BJ (cell line): Measurements from ENCODE around the gene PGM3. TPM values are rescaled to one million over a fixed set of nuclear protein-coding genes. Genes with fewer than 3 reads are reported as not detected.
A peak's percentile ranks its signal among the peaks of the same experiment; 100 is the strongest.

Experiments used
- CTCF ChIA-PET: fragments of 350-600 bp; formaldehyde crosslinking; extraction: SDS; loops from one replicate; lab custom pipeline; 2021; ENCODE audit warnings: antibody characterized with exemption, inconsistent platforms; lab: Yijun Ruan, JAX
- POLR2A ChIA-PET: fragments of 300-600 bp; sonication (Branson Sonifier 250); formaldehyde crosslinking; extraction: SDS; loops from one replicate; lab custom pipeline; 2021; ENCODE audit warnings: antibody characterized with exemption; lab: Charles Lee
- DNase-seq: peaks from one replicate; pipeline ENCODE4 v3.0.0-alpha.2; 2011; ENCODE audit warnings: low read depth
- H3K27me3 ChIP-seq: 2 replicates; pipeline ENCODE4 v1.6.0; 2011; ENCODE audit warnings: low read length; ENCODE audit not compliant: control insufficient read depth, insufficient read depth
- H3K36me3 ChIP-seq: 2 replicates; pipeline ENCODE4 v1.5.1; 2011; ENCODE audit warnings: low read length; ENCODE audit not compliant: control insufficient read depth, insufficient read depth
- H3K4me3 ChIP-seq: 2 replicates; pipeline ENCODE4 v1.5.1; 2011; ENCODE audit warnings: low read depth, mild to moderate bottlenecking, control low read depth, low read length
- CTCF ChIP-seq: IDR thresholded peaks from 2 replicates; pipeline ENCODE4 v1.5.1; 2011; ENCODE audit warnings: low read depth, mild to moderate bottlenecking, control low read depth, inconsistent platforms, low read length, moderate library complexity; ENCODE audit not compliant: insufficient read depth
- polyA plus RNA-seq: library from polyadenylated mRNA; depleted of rRNA; stranded (reverse); fragments of >200 nt; gene quantifications from 2 replicates; pipeline ENCODE4 v1.2.3, GENCODE V29; 2011

PGM3 gene
- polyA plus RNA-seq, 1 experiment = 74.4 TPM

- CTCF ChIA-PET = interaction anchor here (1.3 to 12.0 kb wide), 4 partner anchors 10 to 299 kb away, joined by 4 to 302 read pairs (median 144); partner anchors contain the start of genes DOP1A, PRSS35 and UBE3D
- POLR2A ChIA-PET = no interaction called here
- no peak for DNase-seq
- no peaks in the 10 kb centered on the region for H3K27me3 ChIP-seq
- H3K36me3 ChIP-seq = 0 out of 2 replicates have a peak, but pooled peaks cover 1% of the 10 kb centered on the region
- H3K4me3 ChIP-seq = no peak overlapping the region
- no peak for TF ChIP-seq CTCF
Measured at GRCh38 chr6:83220121-83220520, 27.1 kb upstream of the PGM3 start.

- ChIA-PET CTCF (interaction anchor here (1.3 to 12.0 kb wide), 4 partner anchors 8 to 301 kb away, joined by 4 to 302 read pairs (median 144); partner anchors contain the start of genes DOP1A, PRSS35 and UBE3D), POLR2A (no interaction called here)
- TF ChIP-seq CTCF = no peak
- H3K4me3 ChIP-seq = no peak overlapping the region
- H3K27me3 ChIP-seq = no peaks in the 10 kb centered on the region
- 0 out of 2 replicates have a peak, but pooled peaks cover 1% of the 10 kb centered on the region for H3K36me3 ChIP-seq
- no peak for DNase-seq
Measured at GRCh38 chr6:83218646-83219045, 25.6 kb upstream of the PGM3 start.

GRCh38 chr6:83216806-83217205, 23.7 kb upstream of the PGM3 start:
- H3K36me3 ChIP-seq = 0 out of 2 replicates have a peak, but pooled peaks cover 1% of the 10 kb centered on the region
- no peaks in the 10 kb centered on the region for H3K27me3 ChIP-seq
- POLR2A ChIA-PET = no interaction called here
- no peak for TF ChIP-seq CTCF
- no peak overlapping the region for H3K4me3 ChIP-seq
- CTCF ChIA-PET = interaction anchor here (0.8 to 12.0 kb wide), 6 partner anchors 9 to 294 kb away, joined by 3 to 302 read pairs (median 8); partner anchors contain the start of genes DOP1A, PRSS35 and UBE3D
- DNase-seq = no peak

GRCh38 chr6:83215131-83216047, 22.3 kb upstream of the PGM3 start:
- Histone ChIP-seq H3K27me3 (no peaks in the 10 kb centered on the region), H3K36me3 (0 out of 2 replicates have a peak, but pooled peaks cover 1% of the 10 kb centered on the region), H3K4me3 (no peak overlapping the region)
- DNase-seq = no peak
- peak; percentile 90 for TF ChIP-seq CTCF
- ChIA-PET CTCF (interaction anchor here (0.6 to 12.0 kb wide), 19 partner anchors 9 to 869 kb away, joined by 3 to 302 read pairs (median 3); partner anchors contain the start of genes DOP1A, PRSS35 and UBE3D), POLR2A (interaction anchor here (0.6 kb wide), 1 partner anchor 22 kb away, joined by 9 read pairs; the partner anchor contains the start of gene RWDD2A)

GRCh38 chr6:83202031-83202430, 9.0 kb upstream of the PGM3 start:
- no peaks in the 10 kb centered on the region; the same call in 1 of the 2 replicates for H3K36me3 ChIP-seq
- no peak overlapping the region for H3K4me3 ChIP-seq
- no peaks in the 10 kb centered on the region for H3K27me3 ChIP-seq
- ChIA-PET POLR2A (no interaction called here), CTCF (no interaction called here)
- TF ChIP-seq CTCF = no peak
- no peak for DNase-seq
